Measurements from ENCODE around the gene CPM.
"Not testable (repeated sequence)": the region's sequence is repeated elsewhere in the genome, so short reads cannot be mapped to it uniquely, and the experiment has no call there.

CPM gene

GRCh38 chr12:68803948-68804656 is 128.9 kb downstream of the CPM start:
- no peak for DNase-seq

DNA sequence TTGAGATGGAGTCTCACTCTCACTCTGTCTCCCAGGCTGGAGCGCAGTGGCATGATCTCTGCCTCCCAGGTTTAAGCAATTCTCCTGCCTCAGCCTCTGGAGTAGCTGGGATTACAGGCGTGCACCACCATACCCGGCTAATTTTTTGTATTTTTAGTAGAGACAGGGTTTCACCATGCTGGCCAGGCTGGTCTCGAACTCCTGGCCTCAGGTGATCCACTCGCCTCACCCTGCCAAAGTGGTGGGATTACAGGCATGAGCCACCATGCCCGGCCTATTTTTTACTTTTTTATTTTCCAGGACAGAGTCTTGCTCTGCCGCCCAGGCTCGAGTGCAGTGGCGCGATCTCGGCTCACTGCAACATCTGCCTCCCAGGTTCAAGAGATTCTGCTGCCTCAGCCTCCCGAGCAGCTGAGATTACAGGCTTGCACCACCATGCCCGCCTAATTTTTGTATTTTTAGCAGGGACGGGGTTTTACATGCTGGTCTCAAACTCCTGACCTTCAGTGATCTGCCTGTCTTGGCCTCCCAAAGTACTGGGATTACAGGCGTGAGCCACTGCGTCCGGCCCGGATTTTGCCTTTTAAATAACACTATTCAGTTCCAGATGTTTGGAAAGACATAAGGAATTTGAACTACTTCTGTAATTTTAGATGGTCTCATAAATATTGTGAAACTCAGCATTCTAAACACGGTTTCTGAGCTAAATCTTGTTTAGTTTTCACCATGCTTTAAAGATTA is 129.9 kb downstream of the CPM start:
- not testable (repeated sequence) for DNase-seq

DNA sequence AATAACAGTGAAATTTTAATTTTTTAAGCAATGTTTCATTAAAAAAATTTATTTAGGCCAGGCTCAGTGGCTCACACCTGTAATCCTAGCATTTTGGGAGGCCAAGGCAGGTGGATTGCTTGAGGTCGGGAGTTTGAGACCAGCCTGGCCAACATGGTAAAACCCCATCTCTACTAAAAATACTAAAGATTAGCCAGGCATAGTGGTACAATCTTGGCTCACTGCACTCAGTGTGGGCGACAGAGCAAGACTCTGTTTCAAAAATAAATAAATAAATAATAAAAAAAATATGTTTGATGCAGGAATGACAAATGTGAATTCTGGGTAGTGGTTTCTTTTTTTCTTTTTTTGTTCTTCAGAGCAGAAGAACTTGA is 130.6 kb downstream of the CPM start:
- DNase-seq, result not testable (repeated sequence)
